ENCODE measurements around the gene PRSS12.
A peak's percentile ranks its signal among the peaks of the same experiment; 100 is the strongest.
"Not testable (repeated sequence)": the region's sequence is repeated elsewhere in the genome, so short reads cannot be mapped to it uniquely, and the experiment has no call there.

PRSS12 gene

GRCh38 chr4:118325431-118325830 is 27.4 kb downstream of the PRSS12 start:
- DNase-seq (ENCODE audit: low read depth): no peak

GRCh38 chr4:118322831-118323502 is 29.8 kb downstream of the PRSS12 start:
- DNase-seq (ENCODE audit: low read depth): no peak

GRCh38 chr4:118318931-118319330 is 33.9 kb downstream of the PRSS12 start:
- DNase-seq (ENCODE audit: low read depth): no peak

- DNase-seq (ENCODE audit: low read depth): no peak
These were observed 35.1 kb downstream of the PRSS12 start for GRCh38 chr4:118317691-118318090.

GRCh38 chr4:118314221-118314620 is 38.6 kb downstream of the PRSS12 start:
- no peak for DNase-seq (ENCODE audit: low read depth)

- no peak for DNase-seq (ENCODE audit: low read depth)
These were observed 39.7 kb downstream of the PRSS12 start for GRCh38 chr4:118313098-118313497.

GRCh38 chr4:118308306-118309030 is 44.3 kb downstream of the PRSS12 start:
- DNase-seq (ENCODE audit: low read depth): no peak

- DNase-seq (ENCODE audit: low read depth): no peak
These were observed 45.2 kb downstream of the PRSS12 start for GRCh38 chr4:118307643-118308042.

GRCh38 chr4:118299619-118300018 is 53.2 kb downstream of the PRSS12 start:
- DNase-seq (ENCODE audit: low read depth): not testable (repeated sequence)

- no peak for DNase-seq (ENCODE audit: low read depth)
These were observed 56.1 kb downstream of the PRSS12 start for GRCh38 chr4:118296729-118297128.

- DNase-seq (ENCODE audit: low read depth): peak; percentile 69
These were observed 61.9 kb downstream of the PRSS12 start for GRCh38 chr4:118290951-118291350.

- DNase-seq (ENCODE audit: low read depth): peak; percentile 62
These were observed 63.0 kb downstream of the PRSS12 start for GRCh38 chr4:118289794-118290193.

GRCh38 chr4:118287711-118288451 is 64.9 kb downstream of the PRSS12 start:
- DNase-seq (ENCODE audit: low read depth): peak; percentile 63

- DNase-seq (ENCODE audit: low read depth): no peak
These were observed 66.1 kb downstream of the PRSS12 start for GRCh38 chr4:118286685-118287084.

- DNase-seq (ENCODE audit: low read depth): no peak
These were observed 66.9 kb downstream of the PRSS12 start for GRCh38 chr4:118285931-118286330.

GRCh38 chr4:118284169-118284568 is 68.6 kb downstream of the PRSS12 start:
- DNase-seq (ENCODE audit: low read depth): no peak

- DNase-seq (ENCODE audit: low read depth): peak; percentile 69
These were observed 70.1 kb downstream of the PRSS12 start for GRCh38 chr4:118282692-118283091.

- DNase-seq (ENCODE audit: low read depth): peak; percentile 59
These were observed 71.0 kb downstream of the PRSS12 start for GRCh38 chr4:118281611-118282442.

- DNase-seq (ENCODE audit: low read depth): peak; percentile 78
These were observed 72.1 kb downstream of the PRSS12 start for GRCh38 chr4:118280501-118281218.

GRCh38 chr4:118279920-118280432 is 72.8 kb downstream of the PRSS12 start:
- no peak for DNase-seq (ENCODE audit: low read depth)

- DNase-seq (ENCODE audit: low read depth): no peak
These were observed 73.5 kb downstream of the PRSS12 start for GRCh38 chr4:118279328-118279727.

Data from amniotic epithelial cell (primary cell).